ENCODE measurements around the gene NDUFC2. TPM values are rescaled to one million over a fixed set of nuclear protein-coding genes. Genes with fewer than 3 reads are reported as not detected.
"Not testable (repeated sequence)": the region's sequence is repeated elsewhere in the genome, so short reads cannot be mapped to it uniquely, and the experiment has no call there.

The NDUFC2 gene
- total RNA-seq, 2 donors from 2014 or later: 36.9 to 47.1 TPM

DNA sequence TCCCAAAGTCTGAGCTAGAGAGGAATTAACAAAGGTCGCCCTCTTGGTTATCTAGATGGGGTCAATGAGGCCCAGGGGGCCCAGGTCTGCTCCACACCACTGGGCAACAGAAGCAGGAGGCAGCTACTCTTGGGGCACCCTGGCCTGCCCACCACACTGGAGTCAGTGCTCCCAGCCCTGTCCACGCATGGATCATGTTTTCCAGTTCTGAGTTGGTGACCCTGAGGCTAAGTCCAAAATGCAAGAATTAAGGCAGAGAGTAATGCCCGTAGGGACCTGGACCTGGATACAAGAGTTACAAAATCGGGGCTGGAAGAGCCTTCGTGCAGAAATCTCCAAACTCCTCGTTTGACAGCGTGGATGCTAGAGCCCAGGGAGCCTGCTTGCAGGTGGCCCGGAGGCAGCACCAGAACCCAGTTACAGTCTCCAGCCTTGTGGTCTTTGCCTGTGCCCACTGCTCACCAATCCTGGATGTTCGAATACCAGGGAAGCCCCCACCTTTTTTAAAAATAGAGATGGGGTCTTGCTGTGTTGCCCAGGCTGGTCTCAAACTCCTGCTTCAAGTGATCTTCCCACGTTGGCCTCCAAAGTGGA, 22.1 kb downstream of the NDUFC2 start:
- H3K4me1 Mint-ChIP-seq: no peaks in the 10 kb centered on the region

DNA sequence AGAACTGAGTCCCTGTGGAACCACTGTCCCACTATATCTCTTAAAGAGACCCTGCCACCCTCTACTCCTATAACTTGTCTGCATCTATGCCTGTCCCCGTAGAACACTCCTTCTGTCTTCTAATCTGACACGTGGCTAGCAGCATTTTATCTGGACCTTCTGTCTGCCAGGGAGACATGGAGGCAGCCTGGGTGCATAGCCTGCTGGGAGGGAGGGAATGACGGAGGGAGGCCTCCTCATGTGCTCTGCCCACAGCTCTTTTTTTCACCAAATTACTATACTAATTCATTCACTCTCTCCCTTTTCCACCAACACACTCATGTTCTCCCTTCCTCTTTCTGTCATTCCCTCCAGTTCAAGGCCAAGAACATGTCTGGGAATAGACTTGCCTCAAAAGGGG, 23.6 kb downstream of the NDUFC2 start:
- Mint-ChIP-seq H3K36me3 (ENCODE audit: low read depth) (no peaks in the 10 kb centered on the region), H3K4me1 (no peaks in the 10 kb centered on the region), H3K4me3 (no peak overlapping the region), H3K27ac (no peak overlapping the region), H3K27me3 (no peaks in the 10 kb centered on the region)
- H3K9me3 ChIP-seq (ENCODE audit: control insufficient read depth, low read length, poor library complexity, severe bottlenecking): no peaks in the 10 kb centered on the region
- ATAC-seq: no peak
- no peak for DNase-seq

More for the DNA sequence above, 22.1 kb downstream of the NDUFC2 start:
- H3K27me3 Mint-ChIP-seq: no peaks in the 10 kb centered on the region
- no peak for DNase-seq
- H3K36me3 Mint-ChIP-seq (ENCODE audit: low read depth): no peaks in the 10 kb centered on the region
- no peaks in the 10 kb centered on the region for H3K9me3 ChIP-seq (ENCODE audit: control insufficient read depth, low read length, poor library complexity, severe bottlenecking)
- ATAC-seq: no peak
- H3K27ac Mint-ChIP-seq: no peak overlapping the region
- H3K4me3 Mint-ChIP-seq: no peak overlapping the region

DNA sequence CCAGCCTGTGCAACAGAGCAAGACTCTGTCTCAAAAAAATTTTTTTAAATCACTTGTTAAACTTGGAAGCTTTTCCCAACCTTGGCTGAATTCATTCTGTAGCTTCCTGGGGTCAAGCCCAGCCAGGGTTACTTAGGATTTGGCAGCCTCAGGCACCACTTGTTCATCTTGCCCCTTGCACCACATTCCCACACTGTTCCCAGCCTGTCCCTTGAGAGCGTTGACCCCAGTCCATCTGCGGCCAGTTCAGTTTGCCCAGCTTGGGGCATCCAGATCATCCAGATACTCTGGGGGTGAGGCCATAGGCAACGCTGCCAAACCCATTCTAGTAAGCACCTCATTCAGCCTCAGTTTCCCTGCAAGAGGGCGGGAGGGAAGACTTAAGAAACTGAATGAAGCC, 24.7 kb downstream of the NDUFC2 start:
- Mint-ChIP-seq H3K27me3 (no peaks in the 10 kb centered on the region), H3K27ac (no peak overlapping the region), H3K4me1 (no peaks in the 10 kb centered on the region), H3K4me3 (no peak overlapping the region), H3K36me3 (ENCODE audit: low read depth) (no peaks in the 10 kb centered on the region)
- ATAC-seq: no peak
- no peak for DNase-seq
- H3K9me3 ChIP-seq (ENCODE audit: control insufficient read depth, low read length, poor library complexity, severe bottlenecking): no peaks in the 10 kb centered on the region

DNA sequence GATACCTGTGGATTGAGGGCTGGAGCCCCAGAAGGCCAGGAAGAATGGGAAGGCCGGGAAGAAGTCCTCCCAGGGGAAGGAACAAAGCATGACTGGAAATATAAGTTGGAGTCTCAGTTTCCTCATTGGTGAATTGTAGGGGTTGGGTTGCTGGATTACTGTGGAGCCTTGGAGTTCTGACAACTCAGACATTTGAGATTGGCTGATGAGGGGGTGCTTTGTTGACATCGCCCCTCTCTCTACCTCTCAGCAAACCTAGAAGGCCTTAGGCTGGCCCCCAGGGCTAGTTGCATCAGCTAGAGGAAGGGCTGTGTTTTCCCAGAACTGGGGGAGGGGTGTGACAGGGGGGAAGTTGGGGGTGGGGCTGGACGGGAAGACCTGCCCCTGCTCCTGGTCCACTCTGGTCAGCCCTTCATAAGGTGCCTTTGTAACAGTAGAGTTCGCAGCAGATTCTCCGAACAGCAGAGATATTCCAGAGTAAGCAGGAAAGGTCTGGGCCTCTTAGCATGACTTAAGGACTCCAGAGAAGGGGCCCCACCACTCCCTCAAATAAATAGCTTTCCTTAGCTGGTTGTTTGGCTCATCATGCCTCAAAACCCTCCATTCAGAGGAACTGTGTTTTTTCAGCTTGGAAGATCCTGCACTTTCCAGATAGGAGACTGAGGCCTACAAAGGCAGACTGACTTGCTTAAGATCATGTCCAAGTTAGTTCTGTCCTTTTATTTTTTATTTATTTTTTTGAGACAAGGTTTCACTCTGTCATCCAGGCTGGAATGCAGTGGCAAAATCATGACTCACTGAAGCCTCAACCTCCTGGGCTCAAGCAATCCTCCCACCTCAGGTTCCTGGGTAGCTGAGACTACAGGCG, 28.5 kb downstream of the NDUFC2 start:
- H3K4me3 Mint-ChIP-seq: no peak overlapping the region
- no peaks in the 10 kb centered on the region for H3K27me3 Mint-ChIP-seq
- no peak overlapping the region for H3K27ac Mint-ChIP-seq
- H3K36me3 Mint-ChIP-seq (ENCODE audit: low read depth): no peaks in the 10 kb centered on the region
- ATAC-seq (no peak), DNase-seq (no peak)
- peaks cover under 1% of the 10 kb centered on the region for H3K4me1 Mint-ChIP-seq
- no peaks in the 10 kb centered on the region for H3K9me3 ChIP-seq (ENCODE audit: control insufficient read depth, low read length, poor library complexity, severe bottlenecking)

DNA sequence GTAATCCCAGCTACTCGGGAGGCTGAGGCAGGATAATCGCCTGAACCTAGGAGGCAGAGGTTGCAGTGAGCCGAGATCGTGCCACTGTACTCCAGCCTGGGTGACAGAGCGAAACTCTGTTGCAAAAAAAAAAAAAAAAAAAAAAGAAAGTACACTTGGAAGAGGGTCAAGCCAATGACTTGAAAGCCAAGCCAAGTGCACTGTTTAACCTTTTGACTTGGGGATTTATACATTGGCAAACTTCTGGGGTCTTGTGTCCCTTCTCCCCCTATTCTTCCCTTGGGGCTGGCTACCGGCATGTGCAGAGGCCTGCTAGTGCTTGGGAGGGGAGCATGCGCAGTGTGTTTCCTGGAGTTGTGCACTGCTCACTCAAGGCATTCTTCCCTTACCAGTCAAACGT, 30.3 kb downstream of the NDUFC2 start:
- H3K36me3 Mint-ChIP-seq (ENCODE audit: low read depth): no peaks in the 10 kb centered on the region
- H3K4me3 Mint-ChIP-seq: no peak overlapping the region
- DNase-seq (no peak), ATAC-seq (no peak)
- no peaks in the 10 kb centered on the region for H3K9me3 ChIP-seq (ENCODE audit: control insufficient read depth, low read length, poor library complexity, severe bottlenecking)
- peaks cover 1% of the 10 kb centered on the region for H3K27me3 Mint-ChIP-seq
- no peak overlapping the region for H3K27ac Mint-ChIP-seq
- H3K4me1 Mint-ChIP-seq: peaks cover 8% of the 10 kb centered on the region

DNA sequence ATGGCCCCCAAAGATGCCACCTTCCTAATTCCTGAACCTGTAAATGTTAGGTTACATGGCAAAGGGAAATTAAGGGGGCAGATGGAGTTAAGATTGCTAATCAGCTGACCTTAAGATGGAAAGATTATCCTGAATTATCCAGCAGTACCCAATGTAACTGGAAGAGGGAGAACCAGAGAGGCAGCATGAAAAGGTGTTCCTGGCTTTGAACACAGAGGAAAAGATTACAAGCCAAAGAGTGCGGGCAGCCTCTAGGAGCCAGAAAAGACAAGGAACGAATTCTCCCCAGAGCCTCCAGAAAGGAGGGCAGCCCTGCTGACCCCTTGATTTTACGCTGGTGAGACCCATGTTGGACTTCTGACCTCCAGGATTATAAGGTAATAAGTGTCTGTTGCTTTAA, 31.1 kb downstream of the NDUFC2 start:
- peaks cover 8% of the 10 kb centered on the region for H3K4me1 Mint-ChIP-seq
- DNase-seq (no peak), ATAC-seq (no peak)
- no peaks in the 10 kb centered on the region for H3K9me3 ChIP-seq (ENCODE audit: control insufficient read depth, low read length, poor library complexity, severe bottlenecking)
- no peaks in the 10 kb centered on the region for H3K36me3 Mint-ChIP-seq (ENCODE audit: low read depth)
- peaks cover 5% of the 10 kb centered on the region for H3K27me3 Mint-ChIP-seq
- no peak overlapping the region for H3K27ac Mint-ChIP-seq
- H3K4me3 Mint-ChIP-seq: no peak overlapping the region

DNA sequence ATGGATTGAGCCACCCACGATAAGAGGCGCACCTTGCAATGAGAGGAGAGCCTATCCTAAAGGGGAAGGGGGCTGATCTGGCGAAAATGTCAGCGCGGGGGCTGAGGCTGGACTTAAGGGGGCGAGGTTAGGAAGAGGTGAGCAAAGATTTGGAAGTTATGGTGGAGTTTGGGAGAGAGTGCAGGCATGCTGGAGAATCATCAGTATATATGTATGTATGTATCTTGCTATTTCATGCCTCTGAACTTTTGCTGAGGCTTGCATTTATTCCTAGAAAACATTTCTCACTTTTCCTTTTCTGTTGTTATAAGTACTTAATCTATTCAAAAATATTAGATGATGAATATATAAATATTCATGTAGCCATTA, 33.2 kb downstream of the NDUFC2 start:
- H3K27me3 Mint-ChIP-seq: peaks cover 10% of the 10 kb centered on the region
- no peaks in the 10 kb centered on the region for H3K36me3 Mint-ChIP-seq (ENCODE audit: low read depth)
- H3K4me3 Mint-ChIP-seq: peak overlapping the region; percentile 50
- ATAC-seq (no peak), DNase-seq (no peak)
- H3K27ac Mint-ChIP-seq: no peak overlapping the region
- H3K4me1 Mint-ChIP-seq: peaks cover 10% of the 10 kb centered on the region
- no peaks in the 10 kb centered on the region for H3K9me3 ChIP-seq (ENCODE audit: control insufficient read depth, low read length, poor library complexity, severe bottlenecking)

DNA sequence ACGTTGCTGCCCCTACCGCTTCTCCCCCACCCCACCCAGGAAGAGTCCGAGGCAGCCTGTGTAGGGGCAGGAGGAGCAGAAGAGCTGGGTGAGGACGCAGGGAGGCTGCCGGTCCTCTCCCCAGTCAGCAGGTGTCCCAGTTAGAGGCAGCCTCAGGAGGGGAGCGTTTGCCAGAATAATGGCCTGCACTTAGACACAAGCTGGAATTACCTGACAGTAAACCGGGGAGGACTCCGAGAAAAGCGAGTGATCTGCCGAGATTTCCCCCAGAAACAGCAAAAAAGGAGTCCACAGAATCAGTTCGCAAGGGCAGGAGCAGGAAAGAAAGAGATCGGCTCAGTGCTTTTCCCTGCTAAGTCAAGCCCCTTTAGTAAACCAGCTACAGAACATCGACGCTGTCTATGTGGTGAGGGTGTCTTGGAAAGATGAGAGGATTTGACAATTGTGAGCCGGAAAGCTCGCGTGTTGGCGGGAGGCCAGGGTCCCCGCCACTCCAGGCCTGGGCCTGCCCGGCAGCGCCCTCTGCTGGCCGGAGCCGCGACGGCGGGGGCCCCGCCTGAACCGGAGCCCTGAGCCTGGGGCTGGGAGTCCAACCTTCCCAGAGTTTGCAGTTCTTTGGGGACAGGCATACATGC, 33.7 kb downstream of the NDUFC2 start:
- peaks cover 10% of the 10 kb centered on the region for H3K27me3 Mint-ChIP-seq
- peak overlapping the region; percentile 88 for H3K27ac Mint-ChIP-seq
- no peaks in the 10 kb centered on the region for H3K9me3 ChIP-seq (ENCODE audit: control insufficient read depth, low read length, poor library complexity, severe bottlenecking)
- H3K36me3 Mint-ChIP-seq (ENCODE audit: low read depth): no peaks in the 10 kb centered on the region
- H3K4me1 Mint-ChIP-seq: peaks cover 10% of the 10 kb centered on the region
- DNase-seq: peak; percentile 66 to 84 (median 75)
- ATAC-seq: peak; percentile 97
- peak overlapping the region; percentile 85 for H3K4me3 Mint-ChIP-seq

DNA sequence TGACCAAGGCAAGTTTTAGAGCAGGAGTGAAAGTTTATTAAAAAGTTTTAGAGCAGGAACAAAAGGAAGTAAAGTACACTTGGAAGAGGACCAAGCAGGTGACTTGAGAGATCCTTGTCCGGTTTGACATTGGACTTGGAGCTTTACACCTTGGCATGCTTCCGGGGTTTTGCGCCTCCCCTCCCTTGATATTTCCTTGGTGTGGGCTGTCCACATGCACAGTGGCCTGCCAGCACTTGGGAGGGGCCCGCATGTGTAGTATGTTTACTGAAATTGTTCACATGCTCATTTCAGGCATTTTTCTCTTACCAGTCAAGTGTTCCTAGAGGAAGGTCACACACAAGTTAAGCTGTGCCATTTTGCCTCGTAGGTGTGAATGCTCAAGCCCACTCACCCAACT, 35.0 kb downstream of the NDUFC2 start:
- Mint-ChIP-seq H3K36me3 (ENCODE audit: low read depth) (no peaks in the 10 kb centered on the region), H3K4me3 (no peak overlapping the region), H3K4me1 (peaks cover 18% of the 10 kb centered on the region), H3K27ac (no peak overlapping the region), H3K27me3 (peaks cover 10% of the 10 kb centered on the region)
- DNase-seq: no peak
- ATAC-seq: no peak
- no peaks in the 10 kb centered on the region for H3K9me3 ChIP-seq (ENCODE audit: control insufficient read depth, low read length, poor library complexity, severe bottlenecking)

DNA sequence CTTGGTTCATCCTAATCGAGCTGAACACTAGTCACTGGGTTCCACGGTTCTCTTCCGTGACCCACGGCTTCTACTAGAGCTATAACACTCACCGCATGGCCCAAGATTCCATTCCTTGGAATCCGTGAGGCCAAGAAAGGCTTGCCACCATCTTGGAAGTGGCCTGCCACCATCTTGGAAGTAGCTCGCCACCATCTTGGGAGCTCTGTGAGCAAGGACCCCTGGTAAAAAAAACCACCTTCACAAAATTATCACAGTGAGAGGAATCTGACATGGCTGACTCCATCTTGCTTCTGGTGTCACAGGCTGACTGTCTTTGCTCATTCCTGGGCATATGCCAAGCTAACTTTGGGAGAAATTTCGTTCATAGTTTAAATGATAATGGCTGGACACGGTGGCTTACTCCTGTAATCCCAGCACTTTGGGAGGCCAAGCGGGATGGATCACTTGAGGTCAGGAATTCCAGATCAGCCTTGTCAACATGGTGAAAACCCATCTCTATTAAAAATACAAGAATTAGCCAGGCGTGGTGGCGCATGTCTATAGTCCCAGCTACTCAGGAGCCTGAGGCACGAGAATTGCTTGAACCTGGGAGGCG, 37.7 kb downstream of the NDUFC2 start:
- ATAC-seq (no peak), DNase-seq (no peak)
- H3K9me3 ChIP-seq (ENCODE audit: control insufficient read depth, low read length, poor library complexity, severe bottlenecking): no peaks in the 10 kb centered on the region
- Mint-ChIP-seq H3K4me3 (no peak overlapping the region), H3K4me1 (peaks cover 20% of the 10 kb centered on the region), H3K27me3 (peaks cover 10% of the 10 kb centered on the region), H3K27ac (no peak overlapping the region), H3K36me3 (ENCODE audit: low read depth) (no peaks in the 10 kb centered on the region)

DNA sequence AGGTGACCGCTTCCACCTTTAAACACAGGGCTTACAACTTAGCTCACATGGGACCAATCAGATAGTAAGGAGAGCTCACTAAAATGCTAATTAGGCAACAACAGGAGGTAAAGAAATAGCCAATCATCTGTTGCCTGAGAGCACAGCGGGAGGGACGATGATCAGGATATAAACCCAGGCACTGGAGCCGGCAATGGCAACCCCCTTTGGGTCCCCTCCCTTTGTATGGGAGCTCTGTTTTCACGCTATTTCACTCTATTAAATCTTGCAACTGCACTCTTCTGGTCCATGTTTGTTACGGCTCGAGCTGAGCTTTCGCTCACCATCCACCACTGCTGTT, 38.3 kb downstream of the NDUFC2 start:
- not testable (repeated sequence) for H3K27ac Mint-ChIP-seq; ATAC-seq; H3K9me3 ChIP-seq (ENCODE audit: control insufficient read depth, low read length, poor library complexity, severe bottlenecking); DNase-seq; H3K36me3 Mint-ChIP-seq (ENCODE audit: low read depth); H3K4me3 Mint-ChIP-seq
- Mint-ChIP-seq H3K4me1 (peaks cover 20% of the 10 kb centered on the region), H3K27me3 (peaks cover 10% of the 10 kb centered on the region)

DNA sequence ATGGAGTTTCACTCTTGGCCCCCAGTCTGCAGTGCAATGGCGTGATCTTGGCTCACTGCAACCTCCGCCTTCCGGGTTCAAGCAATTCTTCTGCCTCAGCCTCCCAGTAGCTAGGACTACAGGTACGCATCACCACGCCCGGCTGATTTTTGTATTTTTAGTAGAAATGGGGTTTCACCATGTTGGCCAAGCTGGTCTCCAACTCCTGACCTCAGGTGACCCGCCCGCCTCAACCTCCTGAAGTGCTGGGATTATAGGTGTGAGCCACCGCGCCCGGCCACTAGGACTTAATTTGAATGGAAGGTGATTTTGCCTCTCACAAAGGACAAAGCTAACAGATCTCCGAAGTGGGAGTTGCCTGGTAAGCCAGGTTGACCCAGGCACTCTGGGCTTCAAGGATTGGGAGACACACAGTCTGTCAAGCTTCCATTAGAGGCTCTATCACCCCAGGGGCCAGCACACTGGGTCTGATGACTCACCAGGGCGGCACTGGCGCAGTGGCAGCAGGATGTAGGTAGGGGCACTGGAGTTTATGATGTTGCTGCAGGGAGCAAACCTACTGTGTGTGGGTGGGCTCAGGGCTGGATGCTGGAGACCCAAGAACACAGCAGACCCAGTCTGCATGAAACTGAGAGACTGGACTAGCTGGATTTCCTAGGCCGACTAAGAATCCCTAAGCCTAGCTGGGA, 38.8 kb downstream of the NDUFC2 start:
- H3K4me3 Mint-ChIP-seq: no peak overlapping the region
- H3K4me1 Mint-ChIP-seq: peaks cover 16% of the 10 kb centered on the region
- H3K27ac Mint-ChIP-seq: peak overlapping the region; percentile 72
- no peak for ATAC-seq
- DNase-seq: no peak
- H3K9me3 ChIP-seq (ENCODE audit: control insufficient read depth, low read length, poor library complexity, severe bottlenecking): no peaks in the 10 kb centered on the region
- no peaks in the 10 kb centered on the region for H3K36me3 Mint-ChIP-seq (ENCODE audit: low read depth)
- H3K27me3 Mint-ChIP-seq: peaks cover 10% of the 10 kb centered on the region
